Transverse colon (tissue), 4 donors: Measurements from ENCODE around the gene C3orf20.

Experiments
- CTCF ChIP-seq, 5 experiments: fragments of 200-600 bp in 3 of 5; fragments of 450-650 bp in 2 of 5; sonication (generic) in 3 of 5; IDR thresholded peaks; 1 replicate in 2 of 5; 2 replicates in 3 of 5; pipeline ENCODE4 v1.5.1; 2016 to 2017; ENCODE audit warnings: antibody characterized with exemption in 5 of 5, inconsistent platforms in 3 of 5, mild to moderate bottlenecking in 2 of 5, moderate library complexity in 1 of 5
- POLR2A ChIP-seq: fragments of 450-650 bp; IDR thresholded peaks from one replicate; pipeline ENCODE4 v1.6.1; 2016; ENCODE audit warnings: antibody characterized with exemption, mild to moderate bottlenecking, moderate library complexity
- POLR2AphosphoS5 ChIP-seq, 3 donors: sonication (generic); formaldehyde crosslinking; IDR thresholded peaks; one replicate each; pipeline ENCODE4 v1.6.1; 2016; ENCODE audit warnings: antibody characterized with exemption in 3 of 3

DNA sequence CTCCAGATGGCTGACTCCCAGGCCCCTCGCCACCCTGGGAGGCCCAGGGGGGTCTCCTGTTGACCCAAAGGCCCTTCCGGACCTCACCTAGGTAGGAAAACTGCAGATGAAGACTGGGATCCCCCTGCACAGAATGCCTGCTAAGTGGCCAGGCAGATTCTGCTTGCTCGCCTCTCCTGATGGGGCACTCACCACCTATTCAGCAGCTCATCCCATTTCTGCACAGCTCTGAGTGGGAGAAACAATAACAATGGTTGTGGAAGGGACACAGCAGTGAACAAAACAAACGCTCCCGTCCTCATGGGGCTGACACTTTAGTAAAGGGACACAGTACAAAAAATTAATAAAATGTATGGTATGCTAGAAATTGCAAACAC, 118.9 kb downstream of the C3orf20 start:
- TF ChIP-seq CTCF (IDR thresholded peaks at IDR 0.05) = no peak
- no peak for TF ChIP-seq POLR2A
- TF ChIP-seq POLR2AphosphoS5 (IDR thresholded peaks at IDR 0.05) = no peak
